ENCODE data around the gene ATP9B.

Gene ATP9B

GRCh38 chr18:79199691-79200374 lies 130.6 kb downstream of the ATP9B start:
- DNase-seq (ENCODE audit: low read depth) = no peak

DNA sequence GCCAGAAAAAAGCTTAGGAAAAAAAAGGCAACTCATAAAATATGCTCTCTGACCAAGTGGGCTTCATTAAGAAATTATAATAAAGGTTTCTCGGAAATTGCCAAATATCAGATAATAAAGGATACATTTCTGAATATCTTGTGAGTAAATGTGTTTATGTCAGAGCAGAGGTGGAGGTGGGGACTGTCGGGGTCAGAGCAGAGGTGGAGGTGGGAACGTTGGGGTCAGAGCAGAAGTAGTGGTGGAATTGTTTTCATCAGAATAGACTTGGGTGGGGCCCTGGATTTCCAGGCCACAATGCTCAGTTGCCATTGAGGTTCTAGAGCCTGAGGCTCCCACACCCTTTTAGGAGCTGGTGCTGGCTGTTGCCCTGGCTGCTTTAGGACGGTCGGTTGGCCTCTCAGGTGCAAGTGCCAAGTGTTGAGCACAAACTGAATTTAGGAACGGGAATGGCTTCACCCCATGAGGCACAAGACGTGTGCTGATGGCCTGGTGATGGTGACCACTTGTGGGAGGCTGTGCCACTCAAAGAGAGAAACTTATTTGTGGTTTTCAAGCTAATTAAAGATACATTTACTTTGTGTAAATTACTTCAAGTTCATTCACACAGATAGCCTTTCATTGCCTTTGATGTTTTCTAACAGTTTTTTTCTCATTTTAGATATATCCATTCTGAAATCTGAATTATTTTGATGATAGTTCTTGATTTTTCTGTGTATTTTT lies 131.5 kb downstream of the ATP9B start:
- DNase-seq (ENCODE audit: low read depth) = no peak

GRCh38 chr18:79203017-79203605 lies 133.9 kb downstream of the ATP9B start:
- DNase-seq (ENCODE audit: low read depth) = no peak

DNA sequence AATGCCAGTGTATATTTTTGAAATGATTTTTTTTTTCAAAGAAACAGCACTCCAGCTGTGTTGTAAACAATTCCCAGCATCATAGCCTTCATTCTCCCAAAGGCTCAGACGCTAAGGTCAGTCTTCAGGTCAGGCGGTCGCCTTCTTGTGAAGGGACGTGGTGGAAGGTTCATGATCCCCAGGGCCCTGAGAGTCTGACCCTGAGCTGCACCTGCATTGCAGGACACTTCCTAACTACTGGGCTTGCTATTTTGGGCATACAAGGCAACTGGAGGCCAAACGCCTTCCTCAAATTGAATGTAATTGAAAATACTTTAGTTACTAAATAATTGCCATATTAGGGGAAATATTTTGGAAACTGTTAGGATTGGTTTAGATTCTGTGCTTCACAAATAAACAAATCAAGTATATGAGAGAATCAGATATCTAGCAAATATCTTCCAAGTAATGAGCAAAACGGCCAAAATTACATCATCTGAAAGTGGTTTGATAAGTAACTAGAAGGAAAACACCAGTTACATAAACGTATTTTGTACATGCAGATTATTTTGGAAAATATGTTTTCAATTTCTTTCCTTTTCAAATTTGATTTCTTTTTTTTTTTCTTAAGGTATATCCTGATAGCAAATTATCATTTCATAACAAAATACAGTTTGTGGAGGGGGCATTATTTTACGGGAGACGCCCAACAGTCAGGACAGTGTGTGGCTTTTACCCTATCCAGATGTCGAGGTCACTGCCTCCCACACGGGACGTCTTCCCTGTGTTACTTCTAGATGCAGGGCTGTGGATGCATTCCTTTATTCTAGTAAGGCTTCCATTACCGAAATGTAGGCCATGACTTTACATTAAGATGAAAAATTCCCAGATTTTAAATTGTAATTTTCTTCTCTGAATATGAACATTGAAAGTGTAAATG lies 136.0 kb downstream of the ATP9B start:
- DNase-seq (ENCODE audit: low read depth) = no peak

- no peak for DNase-seq (ENCODE audit: low read depth)
Observed at GRCh38 chr18:79206444-79206843, 137.2 kb downstream of the ATP9B start.

GRCh38 chr18:79208906-79209305 lies 139.7 kb downstream of the ATP9B start:
- no peak for DNase-seq (ENCODE audit: low read depth)

DNA sequence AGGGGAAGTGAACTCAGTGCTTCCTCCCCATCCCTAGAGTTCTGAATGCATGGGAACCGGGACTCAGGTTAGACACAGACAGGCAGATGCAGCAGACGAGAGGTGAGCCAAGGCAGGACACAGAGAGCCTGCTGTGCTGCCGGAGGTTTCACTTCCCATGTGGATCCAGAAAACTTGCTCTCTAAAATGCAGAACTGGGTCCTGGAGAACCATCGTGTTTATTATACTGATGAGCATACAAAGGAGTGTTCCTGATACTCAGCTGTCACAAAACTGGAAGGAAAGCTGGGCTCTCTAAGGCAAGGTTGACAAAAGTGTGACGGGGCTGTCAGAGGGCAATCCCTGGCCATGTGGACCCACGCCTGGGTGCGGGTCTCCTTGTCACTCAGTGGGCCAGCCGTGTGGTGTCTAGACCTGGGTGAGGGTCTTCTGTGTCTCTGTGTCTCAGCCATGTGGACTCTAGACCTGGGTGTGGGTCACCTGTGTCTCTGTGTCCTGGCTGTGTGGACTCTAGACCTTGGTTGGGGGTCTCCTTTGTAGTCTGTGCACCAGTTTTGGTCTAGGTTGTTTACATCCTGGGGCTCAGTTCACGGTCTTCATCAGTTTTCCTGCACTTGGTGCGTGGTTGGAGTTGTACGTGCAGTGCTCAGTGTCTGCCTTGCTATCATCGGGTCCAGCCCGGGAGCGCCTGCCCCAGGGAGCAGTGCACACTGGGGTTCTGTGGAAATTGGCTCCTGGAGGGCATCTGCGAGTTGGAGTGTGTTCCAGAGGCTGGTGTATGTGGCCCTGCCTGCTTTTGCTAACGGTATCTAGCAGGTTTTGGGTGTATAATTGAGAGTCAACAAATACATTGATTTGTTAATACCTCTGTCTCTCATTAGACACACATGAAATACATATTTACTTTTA lies 141.1 kb downstream of the ATP9B start:
- no peak for DNase-seq (ENCODE audit: low read depth)

- DNase-seq (ENCODE audit: low read depth) = no peak
Observed at GRCh38 chr18:79211844-79212243, 142.7 kb downstream of the ATP9B start.

- DNase-seq (ENCODE audit: low read depth) = no peak
Observed at GRCh38 chr18:79214056-79214455, 144.9 kb downstream of the ATP9B start.

- no peak for DNase-seq (ENCODE audit: low read depth)
Observed at GRCh38 chr18:79216176-79216575, 147.0 kb downstream of the ATP9B start.

- DNase-seq (ENCODE audit: low read depth) = no peak
Observed at GRCh38 chr18:79217979-79218604, 148.9 kb downstream of the ATP9B start.

- DNase-seq (ENCODE audit: low read depth) = no peak
Observed at GRCh38 chr18:79218605-79219190, 149.5 kb downstream of the ATP9B start.

GRCh38 chr18:79221136-79221535 lies 151.9 kb downstream of the ATP9B start:
- no peak for DNase-seq (ENCODE audit: low read depth)

DNA sequence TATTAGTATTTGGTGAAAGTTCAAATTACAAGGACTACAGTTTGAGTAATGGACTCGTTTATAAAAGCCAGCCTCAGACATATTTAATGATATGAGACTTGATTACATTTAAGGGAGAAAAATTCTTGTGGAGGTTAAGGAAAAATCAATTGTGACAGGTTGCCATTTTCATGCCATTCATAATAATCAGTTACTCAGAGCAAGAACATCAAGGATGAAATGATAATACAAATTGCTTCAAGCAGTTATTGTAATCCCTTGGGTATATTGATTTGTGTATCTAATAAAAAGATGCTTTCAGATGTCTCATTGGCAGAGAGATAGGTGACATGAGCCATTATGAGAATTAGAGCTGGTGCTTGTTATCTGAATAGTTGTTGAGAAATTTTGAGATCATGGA lies 153.6 kb downstream of the ATP9B start:
- DNase-seq (ENCODE audit: low read depth) = no peak

DNA sequence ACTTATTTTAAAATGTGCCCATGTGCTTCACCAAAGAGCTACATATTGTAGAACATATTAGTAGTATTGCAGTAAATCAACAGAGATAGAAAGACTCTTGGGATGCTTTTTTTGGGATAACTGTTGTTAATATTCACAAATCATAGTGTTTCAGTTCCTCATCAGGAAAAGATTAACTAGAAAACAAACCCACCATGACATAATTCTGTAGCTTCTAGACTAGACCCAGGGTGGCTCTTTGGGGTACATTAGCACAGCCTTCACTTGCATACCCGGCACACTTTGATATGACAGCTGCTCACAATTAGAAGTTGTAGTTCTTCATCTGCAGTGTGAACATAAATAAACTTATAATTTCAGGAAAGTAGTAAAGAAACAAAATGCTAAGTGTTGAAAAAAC lies 154.2 kb downstream of the ATP9B start:
- no peak for DNase-seq (ENCODE audit: low read depth)

- DNase-seq (ENCODE audit: low read depth) = no peak
Observed at GRCh38 chr18:79224381-79224780, 155.2 kb downstream of the ATP9B start.

DNA sequence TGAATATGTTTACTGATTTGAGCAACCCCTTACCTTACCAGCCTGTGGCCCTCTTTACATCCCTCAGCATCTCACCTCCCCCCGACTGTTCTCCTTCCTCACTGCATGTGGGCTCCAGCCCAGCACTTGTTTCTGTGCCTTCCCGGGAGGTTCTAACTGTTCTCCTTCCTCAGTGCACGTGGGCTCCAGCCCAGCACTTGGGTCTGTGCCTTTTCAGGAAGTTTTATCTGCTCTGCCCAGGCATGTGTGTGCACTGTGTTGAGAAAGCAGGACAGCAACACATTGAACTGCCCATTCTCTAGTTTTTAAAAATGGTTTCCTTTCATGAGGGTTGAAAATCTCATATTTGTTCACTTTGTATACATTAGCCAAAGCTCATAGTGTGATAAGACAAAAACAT lies 158.4 kb downstream of the ATP9B start:
- DNase-seq (ENCODE audit: low read depth) = no peak

DNA sequence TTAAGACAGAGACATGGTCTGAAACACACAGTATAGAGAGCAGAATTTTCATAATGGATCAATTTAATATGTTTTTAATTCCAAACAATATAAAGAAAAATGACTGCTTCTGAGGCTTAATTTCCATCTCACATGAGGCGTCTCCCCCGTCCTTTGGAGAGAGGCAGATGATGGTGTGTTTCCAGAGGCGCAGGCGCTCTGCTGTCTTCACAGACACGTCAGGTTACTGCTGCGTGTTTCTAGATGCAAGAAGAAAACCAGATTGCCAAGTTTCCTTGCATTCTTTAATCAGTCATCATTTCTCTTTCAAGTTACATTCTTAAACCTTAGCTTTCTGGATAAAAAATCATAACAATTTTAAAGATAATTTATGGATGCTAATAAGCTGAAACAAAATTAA lies 160.2 kb downstream of the ATP9B start:
- no peak for DNase-seq (ENCODE audit: low read depth)

- no peak for DNase-seq (ENCODE audit: low read depth)
Observed at GRCh38 chr18:79234438-79234837, 165.2 kb downstream of the ATP9B start.

- no peak for DNase-seq (ENCODE audit: low read depth)
Observed at GRCh38 chr18:79239631-79240030, 170.4 kb downstream of the ATP9B start.
